Trophoblast cell (in vitro differentiated cells and primary cell): Measurements from ENCODE around the gene JPH3.

ENCODE experiments used
- DNase-seq, 2 donors: peaks; one replicate each; pipeline ENCODE4 v3.0.0-alpha.2; 2016
- H2AFZ ChIP-seq: 2 replicates; pipeline ENCODE4 v1.6.1; 2013; ENCODE audit warnings: low read length, moderate library complexity, mild to moderate bottlenecking; ENCODE audit not compliant: insufficient read depth, poor library complexity
- H2AK5ac ChIP-seq: 2 replicates; pipeline ENCODE4 v1.6.1; 2013; ENCODE audit warnings: mild to moderate bottlenecking, low read length
- H2BK120ac ChIP-seq: 2 replicates; pipeline ENCODE4 v1.6.1; 2013; ENCODE audit warnings: low read length, mild to moderate bottlenecking, moderate library complexity; ENCODE audit not compliant: insufficient read depth, poor library complexity
- H2BK12ac ChIP-seq: 2 replicates; pipeline ENCODE4 v1.6.1; 2013; ENCODE audit warnings: mild to moderate bottlenecking, low read length, moderate library complexity
- H2BK5ac ChIP-seq: 2 replicates; pipeline ENCODE4 v1.6.1; 2013; ENCODE audit warnings: low read length, low read depth, moderate library complexity, mild to moderate bottlenecking; ENCODE audit not compliant: poor library complexity
- H3K14ac ChIP-seq: 2 replicates; pipeline ENCODE4 v1.6.1; 2013; ENCODE audit warnings: mild to moderate bottlenecking, low read length
- H3K18ac ChIP-seq: 2 replicates; pipeline ENCODE4 v1.6.1; 2013; ENCODE audit warnings: mild to moderate bottlenecking, low read length
- H3K23ac ChIP-seq: 2 replicates; pipeline ENCODE4 v1.6.1; 2013; ENCODE audit warnings: low read length
- H3K27ac ChIP-seq: 2 replicates; pipeline ENCODE4 v1.5.1; 2013; ENCODE audit warnings: low read depth, mild to moderate bottlenecking, inconsistent platforms, low read length, moderate library complexity
- H3K27me3 ChIP-seq: 2 replicates; pipeline ENCODE4 v1.6.1; 2013; ENCODE audit warnings: inconsistent platforms, mild to moderate bottlenecking, low read length, moderate library complexity; ENCODE audit not compliant: insufficient read depth
- H3K36me3 ChIP-seq, 2 experiments: 1 replicate in 1 of 2; 2 replicates in 1 of 2; pipeline ENCODE4 v1.6.1; 2013; ENCODE audit warnings: low read length in 2 of 2, mild to moderate bottlenecking in 2 of 2, moderate library complexity in 1 of 2; ENCODE audit not compliant: insufficient read depth in 2 of 2, control insufficient read depth in 1 of 2
- H3K4ac ChIP-seq: 2 replicates; pipeline ENCODE4 v1.6.1; 2013; ENCODE audit warnings: low read depth, mild to moderate bottlenecking, low read length, moderate library complexity
- H3K4me1 ChIP-seq, 2 experiments: 1 replicate in 1 of 2; 2 replicates in 1 of 2; pipeline ENCODE4 v1.6.1; 2013; ENCODE audit warnings: low read length in 2 of 2, mild to moderate bottlenecking in 2 of 2, moderate library complexity in 1 of 2; ENCODE audit not compliant: insufficient read depth in 2 of 2, control insufficient read depth in 1 of 2
- H3K4me2 ChIP-seq: 2 replicates; pipeline ENCODE4 v1.6.1; 2013; ENCODE audit warnings: inconsistent platforms, mild to moderate bottlenecking, low read length, moderate library complexity
- H3K4me3 ChIP-seq: 2 replicates; pipeline ENCODE4 v1.5.1; 2013; ENCODE audit warnings: mild to moderate bottlenecking, low read depth, low read length, inconsistent platforms
- H3K79me1 ChIP-seq: one replicate; pipeline ENCODE4 v1.6.1; 2013; ENCODE audit warnings: low read length
- H3K79me2 ChIP-seq: 2 replicates; pipeline ENCODE4 v1.6.1; 2013; ENCODE audit warnings: low read length, mild to moderate bottlenecking; ENCODE audit not compliant: control insufficient read depth, insufficient read depth, poor library complexity
- H3K9ac ChIP-seq: 2 replicates; pipeline ENCODE4 v1.6.1; 2013; ENCODE audit warnings: mild to moderate bottlenecking, low read length
- H3K9me3 ChIP-seq: 2 replicates; pipeline ENCODE4 v1.6.1; 2013; ENCODE audit warnings: low read depth, mild to moderate bottlenecking, control low read depth, inconsistent platforms, low read length; ENCODE audit not compliant: insufficient read depth
- H4K12ac ChIP-seq: 2 replicates; pipeline ENCODE4 v1.6.1; 2013; ENCODE audit warnings: low read depth, mild to moderate bottlenecking, low read length, moderate library complexity
- H4K8ac ChIP-seq: 2 replicates; pipeline ENCODE4 v1.6.1; 2013; ENCODE audit warnings: low read depth, mild to moderate bottlenecking, low read length, moderate library complexity
- H4K91ac ChIP-seq: one replicate; pipeline ENCODE4 v1.6.1; 2013; ENCODE audit warnings: low read depth, mild to moderate bottlenecking, low read length, moderate library complexity
- WGBS: extraction: QIAGEN DNeasy Blood & Tissue Kit; methylation state at CpG from one replicate; pipeline ENCODE4 v1.1.7; 2013; ENCODE audit warnings: missing lambda C conversion rate; ENCODE audit not compliant: insufficient read length, insufficient coverage; ENCODE audit errors: extremely low coverage; 5-methylcytosine and 5-hydroxymethylcytosine counted together

Gene JPH3

DNA sequence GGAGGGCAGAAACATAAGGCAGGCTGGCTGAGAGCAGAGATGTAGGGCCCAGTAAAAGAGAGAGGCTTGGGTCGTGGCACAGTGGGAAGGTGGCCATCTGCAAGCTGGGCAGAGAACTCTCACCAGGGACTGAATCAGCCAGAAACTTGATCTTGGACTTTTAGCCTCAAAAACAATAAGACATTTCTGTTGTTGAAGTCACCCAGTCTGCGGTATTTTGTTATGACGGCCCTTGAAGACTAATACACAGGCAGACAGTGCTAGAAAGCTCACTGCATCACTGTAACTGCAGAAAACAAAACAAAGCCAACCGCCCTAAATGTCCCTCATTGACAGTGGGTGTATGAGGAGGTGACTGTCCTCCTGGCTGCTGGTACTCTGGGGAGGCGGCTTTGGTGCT lies 3.9 kb upstream of the JPH3 start:
- WGBS: no CpG with 5 or more reads among the region's 5 CpGs
- H3K4me3 ChIP-seq: no peak overlapping the region
- H4K91ac ChIP-seq: no peak overlapping the region
- H3K23ac ChIP-seq: no peak overlapping the region
- H3K79me2 ChIP-seq: no peaks in the 10 kb centered on the region
- H2BK120ac ChIP-seq: no peak overlapping the region
- H3K4me1 ChIP-seq: peaks cover 4 to 5% of the 10 kb centered on the region in 2 experiments
- no peak for DNase-seq
- no peaks in the 10 kb centered on the region for H3K79me1 ChIP-seq
- H3K9me3 ChIP-seq: peaks cover 5% of the 10 kb centered on the region
- no peak overlapping the region for H4K12ac ChIP-seq
- no peak overlapping the region for H2AK5ac ChIP-seq
- H4K8ac ChIP-seq: no peak overlapping the region
- H2BK12ac ChIP-seq: no peak overlapping the region
- no peak overlapping the region for H3K9ac ChIP-seq
- peaks cover 6% of the 10 kb centered on the region for H3K27me3 ChIP-seq
- H3K27ac ChIP-seq: no peak overlapping the region
- H2BK5ac ChIP-seq: no peak overlapping the region
- no peak overlapping the region for H3K14ac ChIP-seq
- no peak overlapping the region for H3K4ac ChIP-seq
- H3K4me2 ChIP-seq: no peak overlapping the region
- no peak overlapping the region for H2AFZ ChIP-seq
- no peak overlapping the region for H3K18ac ChIP-seq
- no peaks in the 10 kb centered on the region for H3K36me3 ChIP-seq

- no CpG with 5 or more reads among the region's 6 CpGs for WGBS
- Histone ChIP-seq H2AK5ac (no peak overlapping the region), H3K4ac (no peak overlapping the region), H4K12ac (no peak overlapping the region), H3K9me3 (peaks cover 5% of the 10 kb centered on the region), H2AFZ (no peak overlapping the region), H3K27me3 (peaks cover 21% of the 10 kb centered on the region), H2BK120ac (no peak overlapping the region), H4K8ac (no peak overlapping the region), H2BK12ac (no peak overlapping the region), H3K18ac (no peak overlapping the region), H3K14ac (no peak overlapping the region), H3K9ac (no peak overlapping the region), H4K91ac (no peak overlapping the region), H3K27ac (no peak overlapping the region), H3K4me2 (no peak overlapping the region), H2BK5ac (no peak overlapping the region), H3K4me3 (no peak overlapping the region), H3K36me3 (no peaks in the 10 kb centered on the region), H3K79me2 (no peaks in the 10 kb centered on the region), H3K79me1 (no peaks in the 10 kb centered on the region), H3K23ac (no peak overlapping the region), H3K4me1 (peaks cover 12 to 14% of the 10 kb centered on the region in 2 experiments)
- DNase-seq: no peak
Observed at GRCh38 chr16:87600246-87600645, 2.1 kb upstream of the JPH3 start.

GRCh38 chr16:87601401-87601981 lies 817 bp upstream of the JPH3 start:
- H3K14ac ChIP-seq: no peak overlapping the region
- no peak overlapping the region for H2BK120ac ChIP-seq
- H3K18ac ChIP-seq: no peak overlapping the region
- no peak overlapping the region for H3K9ac ChIP-seq
- H3K79me2 ChIP-seq: no peaks in the 10 kb centered on the region
- WGBS: no CpG with 5 or more reads among the region's 32 CpGs
- peaks cover 12 to 14% of the 10 kb centered on the region in 2 experiments for H3K4me1 ChIP-seq
- no peak overlapping the region for H2BK5ac ChIP-seq
- no peak overlapping the region for H4K91ac ChIP-seq
- H3K4me3 ChIP-seq: peak overlapping the region; percentile 60
- H2BK12ac ChIP-seq: no peak overlapping the region
- H3K23ac ChIP-seq: no peak overlapping the region
- H4K8ac ChIP-seq: peak overlapping the region; percentile 3
- no peak for DNase-seq
- no peak overlapping the region for H2AK5ac ChIP-seq
- no peaks in the 10 kb centered on the region for H3K79me1 ChIP-seq
- no peaks in the 10 kb centered on the region for H3K36me3 ChIP-seq
- no peak overlapping the region for H2AFZ ChIP-seq
- H3K4me2 ChIP-seq: peak overlapping the region; percentile 67
- peaks cover 5% of the 10 kb centered on the region for H3K9me3 ChIP-seq
- H3K27me3 ChIP-seq: peaks cover 21% of the 10 kb centered on the region
- H3K4ac ChIP-seq: no peak overlapping the region
- H4K12ac ChIP-seq: no peak overlapping the region
- H3K27ac ChIP-seq: no peak overlapping the region

DNA sequence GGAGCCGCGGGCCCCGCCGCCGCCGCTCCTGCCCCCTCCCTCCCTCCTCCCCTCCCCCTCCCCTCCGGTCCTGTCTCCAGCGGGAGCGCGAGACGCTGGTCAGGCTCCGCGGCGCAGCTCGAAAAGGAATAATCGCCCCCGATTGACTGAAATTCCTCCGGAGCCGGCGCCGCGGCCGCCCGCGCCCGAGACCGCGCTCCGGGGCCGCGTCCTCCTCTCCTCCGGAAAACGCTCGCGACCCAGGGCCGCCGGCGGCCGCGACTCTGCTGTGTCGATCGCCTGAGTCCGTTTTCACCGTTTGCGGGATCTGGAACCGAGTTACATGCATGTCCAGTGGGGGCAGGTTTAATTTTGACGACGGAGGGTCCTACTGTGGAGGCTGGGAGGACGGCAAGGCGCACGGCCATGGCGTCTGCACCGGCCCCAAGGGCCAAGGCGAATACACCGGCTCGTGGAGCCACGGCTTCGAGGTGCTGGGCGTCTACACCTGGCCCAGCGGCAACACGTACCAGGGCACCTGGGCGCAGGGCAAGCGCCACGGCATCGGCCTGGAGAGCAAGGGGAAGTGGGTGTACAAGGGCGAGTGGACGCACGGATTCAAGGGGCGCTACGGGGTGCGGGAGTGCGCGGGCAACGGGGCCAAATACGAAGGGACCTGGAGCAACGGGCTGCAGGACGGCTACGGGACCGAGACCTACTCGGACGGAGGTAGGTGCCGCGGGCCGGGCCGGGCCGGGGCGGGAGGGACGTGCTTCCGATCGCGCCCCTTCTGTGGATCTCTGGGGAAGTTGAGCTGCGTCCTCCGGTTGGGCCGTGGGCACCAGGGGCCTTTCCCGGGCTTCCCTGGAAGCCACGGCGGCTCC lies 744 bp downstream of the JPH3 start:
- no peak for DNase-seq
- no peak overlapping the region for H2BK120ac ChIP-seq
- no peak overlapping the region for H3K27ac ChIP-seq
- no peaks in the 10 kb centered on the region for H3K79me2 ChIP-seq
- H2BK12ac ChIP-seq: no peak overlapping the region
- no peak overlapping the region for H4K91ac ChIP-seq
- H3K79me1 ChIP-seq: no peaks in the 10 kb centered on the region
- H3K27me3 ChIP-seq: peaks cover 21% of the 10 kb centered on the region
- no peak overlapping the region for H3K14ac ChIP-seq
- H3K9ac ChIP-seq: no peak overlapping the region
- H4K8ac ChIP-seq: no peak overlapping the region
- H2AK5ac ChIP-seq: no peak overlapping the region
- peak overlapping the region; percentile 68 for H3K4me3 ChIP-seq
- peaks cover 3% of the 10 kb centered on the region for H3K9me3 ChIP-seq
- peak overlapping the region; percentile 35 for H3K18ac ChIP-seq
- H2AFZ ChIP-seq: peak overlapping the region; percentile 50
- peaks cover 12 to 14% of the 10 kb centered on the region in 2 experiments for H3K4me1 ChIP-seq
- peak overlapping the region; percentile 28 for H3K23ac ChIP-seq
- no CpG with 5 or more reads among the region's 97 CpGs for WGBS
- no peak overlapping the region for H4K12ac ChIP-seq
- H3K36me3 ChIP-seq: no peaks in the 10 kb centered on the region
- peak overlapping the region; percentile 100 for H3K4me2 ChIP-seq
- H3K4ac ChIP-seq: no peak overlapping the region
- no peak overlapping the region for H2BK5ac ChIP-seq
